Stimulated activated CD4-positive, alpha-beta T cell treated with anti-CD3 and anti-CD28 coated beads, TNF-alpha, amount 100 ng/mL, for 1 hour (primary cell): ENCODE measurements around the gene DYNC1H1.

Experiments
- DNase-seq, 3 donors: peaks; one replicate each; pipeline ENCODE4 v3.0.0-alpha.2; 2020; ENCODE audit warnings: low read depth in 3 of 3, low spot score in 1 of 3

Gene DYNC1H1

DNA sequence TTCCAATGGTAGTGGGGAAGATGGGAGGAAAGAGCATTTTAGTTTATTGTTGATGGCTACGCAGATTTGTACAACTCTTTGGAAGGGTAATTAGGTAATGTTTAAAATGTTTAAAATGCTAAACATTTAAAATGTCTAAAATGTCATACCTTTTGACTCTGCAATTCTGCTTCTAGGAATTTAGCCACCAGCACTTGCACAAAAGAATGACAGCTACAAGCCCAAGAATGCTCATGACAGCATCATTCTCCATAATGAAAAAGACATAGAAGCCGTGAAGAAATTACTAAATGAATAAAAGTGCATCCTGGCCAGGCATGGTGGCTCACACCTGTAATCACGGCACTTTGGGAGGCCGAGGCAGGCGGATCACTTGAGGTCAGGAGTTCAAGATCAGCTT is 19.9 kb upstream of the DYNC1H1 start:
- no peak for DNase-seq

- DNase-seq = no peak
Measured at GRCh38 chr14:101945171-101945570, 19.2 kb upstream of the DYNC1H1 start.

- DNase-seq = no peak
Measured at GRCh38 chr14:101947577-101947903, 16.8 kb upstream of the DYNC1H1 start.

DNA sequence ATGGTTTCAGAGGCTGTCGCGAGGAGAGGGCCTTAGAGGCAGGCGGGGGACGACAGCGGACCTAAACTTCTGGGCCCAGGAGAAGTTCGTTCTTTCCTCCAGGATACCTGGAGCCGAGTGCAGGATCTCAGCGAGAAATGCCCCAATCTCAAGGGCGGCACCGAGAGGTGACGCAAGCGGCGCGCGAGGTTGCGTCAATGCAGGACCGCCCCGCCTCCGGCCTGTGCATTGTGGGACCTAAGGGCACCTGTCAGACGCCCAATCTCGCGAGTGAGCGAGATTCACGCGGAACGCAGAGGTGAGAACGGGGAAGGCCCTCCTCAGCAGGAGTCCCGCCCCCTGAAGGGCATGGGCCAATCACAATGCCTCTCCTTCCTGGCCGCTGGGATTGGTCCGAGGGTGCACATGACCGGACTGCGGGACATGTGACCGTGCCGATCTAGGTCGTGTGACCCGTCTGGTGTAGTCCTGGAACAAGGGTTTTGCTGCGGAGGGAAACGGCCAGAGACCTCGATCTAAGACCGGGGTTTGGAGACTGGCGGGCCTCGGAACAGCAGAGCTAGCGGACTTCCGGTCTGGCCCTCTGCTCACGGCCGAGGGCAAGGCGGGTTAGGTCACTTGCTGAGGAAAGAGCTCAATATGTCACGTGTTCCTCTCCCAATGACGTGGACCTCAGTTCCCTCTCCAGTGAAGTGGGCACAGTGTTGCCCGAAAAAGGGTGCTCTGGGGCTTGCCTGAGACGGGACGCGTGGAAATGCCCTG is 16.3 kb upstream of the DYNC1H1 start:
- peak; percentile 98 to 99 (median 98) for DNase-seq

GRCh38 chr14:101948666-101949216 is 15.6 kb upstream of the DYNC1H1 start:
- no peak for DNase-seq

- no peak for DNase-seq
Measured at GRCh38 chr14:101950100-101950499, 14.3 kb upstream of the DYNC1H1 start.

- DNase-seq = no peak
Measured at GRCh38 chr14:101950516-101951215, 13.7 kb upstream of the DYNC1H1 start.

- DNase-seq = no peak
Measured at GRCh38 chr14:101953151-101953550, 11.2 kb upstream of the DYNC1H1 start.

DNA sequence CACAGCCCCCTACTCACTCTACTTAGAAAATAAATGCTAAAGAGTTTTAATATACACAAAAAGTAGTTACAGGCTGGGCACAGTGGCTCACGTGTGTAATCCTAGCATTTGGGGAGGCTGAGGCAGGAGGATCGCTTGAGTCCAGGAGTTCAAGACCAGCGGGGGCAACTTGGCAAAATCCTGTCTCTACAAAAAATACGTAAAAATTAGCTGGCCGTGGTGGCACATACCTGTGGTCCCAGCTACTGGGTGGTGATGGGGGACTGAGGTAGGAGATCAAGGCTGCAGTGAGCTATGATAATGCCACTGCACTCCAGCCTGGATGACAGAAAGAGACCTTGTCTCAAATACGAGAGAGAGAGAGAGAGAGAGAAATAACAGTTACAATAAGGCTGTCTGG is 9.9 kb upstream of the DYNC1H1 start:
- no peak for DNase-seq

DNA sequence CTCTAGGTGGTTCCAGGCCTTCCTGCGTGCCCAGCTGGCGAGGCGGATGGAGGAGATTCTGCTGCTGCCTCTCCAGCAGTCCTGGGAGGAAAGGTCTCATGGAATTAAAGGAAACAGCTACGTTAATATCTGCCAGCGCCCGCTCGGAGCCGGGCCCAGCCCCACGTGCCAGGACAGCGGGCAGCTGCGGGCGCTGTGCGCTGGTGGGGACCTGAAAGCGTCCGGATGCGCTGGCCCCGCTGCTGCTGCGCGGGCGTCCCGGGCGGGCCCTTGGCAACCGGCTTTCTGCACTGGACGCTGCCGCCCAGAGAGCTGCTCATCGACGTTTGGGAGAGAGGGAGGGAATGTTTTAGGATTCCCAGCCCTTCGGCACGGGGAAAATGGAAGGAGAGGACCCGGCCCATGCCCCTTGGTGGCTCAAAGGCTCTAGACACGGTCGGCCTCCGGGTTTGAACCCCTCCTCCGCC is 8.6 kb upstream of the DYNC1H1 start:
- DNase-seq = no peak

DNA sequence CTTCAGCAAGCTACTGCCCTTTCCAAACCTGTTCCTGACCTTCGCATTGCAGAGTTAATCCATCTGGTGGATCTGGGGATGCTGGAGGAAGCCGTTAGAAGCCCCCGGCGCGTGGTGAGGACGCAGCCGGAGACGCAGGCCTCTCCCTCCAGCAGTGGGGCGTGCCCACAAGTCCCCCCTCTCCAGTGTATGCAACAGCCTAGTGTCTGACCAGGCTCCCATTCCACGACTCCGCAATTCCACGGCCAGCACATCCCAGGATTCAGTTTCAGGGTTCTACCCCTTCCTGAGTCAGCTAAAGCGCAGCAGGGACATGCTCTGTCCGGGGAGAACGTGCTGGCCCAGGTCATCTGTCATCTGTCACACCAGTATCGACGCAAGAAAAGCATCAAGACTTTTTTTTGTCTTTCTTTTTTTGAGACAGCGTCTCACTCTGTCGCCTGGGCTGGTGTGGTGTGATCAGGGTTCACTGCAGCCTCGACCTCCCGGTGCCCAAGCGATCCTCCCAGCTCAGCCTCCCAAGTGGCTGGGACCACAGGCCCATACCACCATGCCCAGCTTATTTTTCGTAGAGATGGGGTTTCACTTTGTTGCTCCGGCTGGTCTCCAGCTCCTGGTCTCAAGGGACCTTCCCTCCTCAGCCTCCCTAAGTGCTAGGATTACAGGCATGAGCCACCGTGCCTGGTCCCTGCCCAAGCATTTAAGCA is 8.0 kb upstream of the DYNC1H1 start:
- no peak for DNase-seq

GRCh38 chr14:101957406-101958234 is 6.8 kb upstream of the DYNC1H1 start:
- no peak for DNase-seq

DNA sequence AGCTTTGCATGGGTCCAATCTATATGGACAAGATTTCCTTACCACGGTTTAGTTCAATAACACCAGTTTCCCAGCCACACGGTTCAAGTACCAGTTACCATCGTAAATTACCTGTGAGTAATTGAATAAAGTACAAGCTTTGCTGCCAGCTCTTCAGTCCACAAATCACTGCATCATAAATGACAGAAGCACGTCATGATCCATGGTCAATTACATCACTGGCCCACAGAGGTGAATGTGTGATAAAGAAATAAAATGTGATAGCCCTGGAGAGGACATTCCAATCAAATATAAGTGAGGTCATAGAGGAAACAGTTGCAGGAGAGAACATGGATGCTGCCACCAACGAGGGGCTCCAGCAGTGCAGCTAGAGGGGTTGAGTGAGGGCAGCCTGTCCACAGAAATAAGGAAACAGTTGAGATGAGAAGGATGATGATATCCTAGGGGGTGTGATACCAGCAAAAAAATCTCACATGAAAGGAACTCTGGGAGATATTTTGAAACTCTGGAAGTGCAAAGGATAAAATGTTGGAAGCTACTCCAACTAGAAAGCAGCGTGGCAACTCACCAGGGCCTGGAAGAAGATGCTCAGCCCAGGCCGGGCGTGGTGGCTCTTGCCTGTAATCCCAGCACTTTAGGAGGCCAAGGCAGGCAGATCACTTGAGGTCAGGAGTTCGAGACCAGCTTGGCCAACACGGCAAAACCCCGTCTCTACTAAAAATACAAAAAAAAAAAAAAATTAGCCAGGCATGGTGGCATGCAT is 5.8 kb upstream of the DYNC1H1 start:
- no peak for DNase-seq

GRCh38 chr14:101959277-101959676 is 5.1 kb upstream of the DYNC1H1 start:
- DNase-seq = no peak

DNA sequence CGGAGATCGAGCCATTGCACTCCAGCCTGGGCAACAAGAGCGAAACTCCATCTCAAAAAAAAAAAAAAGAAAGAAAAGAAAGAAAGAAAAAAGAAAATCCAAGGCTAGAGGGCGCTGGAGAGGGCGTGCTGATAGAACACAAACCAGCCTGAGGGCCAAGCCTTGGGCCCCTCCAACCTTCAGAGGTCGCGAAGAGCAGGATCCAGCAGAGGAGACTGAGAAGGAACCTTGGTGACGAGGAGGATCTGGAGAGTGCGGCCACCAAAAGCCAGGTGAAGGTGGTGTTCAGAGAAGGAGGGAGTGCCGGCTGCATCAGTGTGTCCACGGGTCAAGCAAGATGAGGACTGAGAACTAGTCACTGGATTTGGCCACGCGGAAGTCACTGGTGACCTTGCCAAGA is 4.1 kb upstream of the DYNC1H1 start:
- no peak for DNase-seq

DNA sequence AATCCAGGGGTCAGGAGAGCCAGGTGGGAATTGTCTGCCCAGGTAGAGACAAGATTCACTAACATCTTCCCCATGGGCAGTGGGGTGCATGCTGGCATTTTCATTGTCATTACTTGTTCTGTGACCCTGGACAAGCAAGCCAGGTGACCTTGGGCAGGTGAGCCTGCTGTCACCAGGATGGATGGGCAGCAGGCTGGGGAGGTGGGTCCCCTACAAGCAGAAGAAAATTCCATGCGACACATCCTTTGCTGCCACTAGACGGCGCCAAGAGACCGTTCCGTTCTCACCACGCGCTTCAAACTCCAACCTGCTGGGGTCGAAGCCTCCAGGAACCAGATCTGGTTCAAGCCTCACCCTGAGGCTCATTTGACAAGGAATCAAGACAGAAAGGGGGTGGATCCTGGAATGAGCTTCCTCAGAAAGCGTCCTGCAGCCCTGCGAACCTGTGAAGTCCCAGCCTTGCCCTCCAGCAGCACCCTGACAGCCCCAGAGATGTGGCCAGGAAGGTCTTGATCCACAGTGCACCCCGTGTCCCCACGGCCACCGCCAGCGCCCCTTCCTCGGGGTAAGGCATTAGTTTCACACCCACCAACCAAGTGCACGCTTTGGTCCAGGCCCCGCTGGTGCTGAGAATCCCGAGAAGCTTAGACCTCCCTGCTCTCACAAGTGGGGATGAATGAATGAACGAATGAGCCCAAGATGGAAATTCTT is 3.2 kb upstream of the DYNC1H1 start:
- peak; percentile 31 to 62 (median 49) for DNase-seq

- DNase-seq = no peak
Measured at GRCh38 chr14:101961746-101962502, 2.4 kb upstream of the DYNC1H1 start.

- DNase-seq = no peak
Measured at GRCh38 chr14:101962503-101962874, 1.9 kb upstream of the DYNC1H1 start.

GRCh38 chr14:101963052-101963451 is 1.3 kb upstream of the DYNC1H1 start:
- DNase-seq = no peak
